Neuronal stem cell (in vitro differentiated cells): Measurements from ENCODE around the gene WWOX.

ENCODE experiments used
- DNase-seq: peaks from one replicate; pipeline ENCODE4 v3.0.0-alpha.2; 2013; ENCODE audit warnings: low spot score
- H2AFZ ChIP-seq: one replicate; pipeline ENCODE4 v1.6.1; 2013; ENCODE audit warnings: mild to moderate bottlenecking, low read length, inconsistent platforms
- H2AK5ac ChIP-seq: 2 replicates; pipeline ENCODE4 v1.6.1; 2013; ENCODE audit warnings: low read depth, mild to moderate bottlenecking, inconsistent platforms, low read length, moderate library complexity, mixed read lengths
- H2BK120ac ChIP-seq: 2 replicates; pipeline ENCODE4 v1.6.1; 2013; ENCODE audit warnings: low read depth, mild to moderate bottlenecking, inconsistent platforms, low read length, moderate library complexity, mixed read lengths
- H2BK12ac ChIP-seq: one replicate; pipeline ENCODE4 v1.6.1; 2013; ENCODE audit warnings: low read length, inconsistent platforms
- H2BK15ac ChIP-seq: 2 replicates; pipeline ENCODE4 v1.6.1; 2013; ENCODE audit warnings: mild to moderate bottlenecking, low read length, inconsistent platforms, mixed read lengths
- H2BK5ac ChIP-seq: one replicate; pipeline ENCODE4 v1.6.1; 2013; ENCODE audit warnings: inconsistent platforms, mild to moderate bottlenecking, low read length, moderate library complexity
- H3K14ac ChIP-seq: one replicate; pipeline ENCODE4 v1.6.1; 2013; ENCODE audit warnings: low read length, inconsistent platforms
- H3K18ac ChIP-seq: 2 replicates; pipeline ENCODE4 v1.6.1; 2013; ENCODE audit warnings: low read length, inconsistent platforms
- H3K23ac ChIP-seq: 2 replicates; pipeline ENCODE4 v1.6.1; 2013; ENCODE audit warnings: low read depth, mild to moderate bottlenecking, mixed read lengths, low read length, inconsistent platforms; ENCODE audit not compliant: poor library complexity
- H3K27ac ChIP-seq: replicated peaks from 3 replicates; pipeline ENCODE4 v1.5.1; 2013; ENCODE audit warnings: low read length, inconsistent platforms
- H3K27me3 ChIP-seq, 3 experiments: 2 replicates each; pipeline ENCODE4 v1.6.1; 2013; ENCODE audit warnings: low read length in 3 of 3, mild to moderate bottlenecking in 2 of 3, inconsistent platforms in 1 of 3, low read depth in 1 of 3, mixed read lengths in 1 of 3, moderate library complexity in 1 of 3; ENCODE audit not compliant: control insufficient read depth in 3 of 3, insufficient read depth in 3 of 3
- H3K36me3 ChIP-seq, 2 donors: replicated peaks in 1 of 2; 2 replicates each; pipeline ENCODE4 v1.6.1; 2013; ENCODE audit warnings: low read length in 2 of 2; ENCODE audit not compliant: control insufficient read depth in 2 of 2, insufficient read depth in 2 of 2
- H3K4ac ChIP-seq: 2 replicates; pipeline ENCODE4 v1.6.1; 2013; ENCODE audit warnings: inconsistent platforms, mild to moderate bottlenecking, low read length, moderate library complexity
- H3K4me1 ChIP-seq, 2 donors: 1 replicate in 1 of 2; 2 replicates in 1 of 2; pipeline ENCODE4 v1.6.1; 2013; ENCODE audit warnings: low read length in 2 of 2, low read depth in 1 of 2; ENCODE audit not compliant: control insufficient read depth in 2 of 2, insufficient read depth in 1 of 2
- H3K4me2 ChIP-seq: one replicate; pipeline ENCODE4 v1.6.1; 2013; ENCODE audit warnings: mild to moderate bottlenecking, low read length, inconsistent platforms; ENCODE audit not compliant: insufficient read depth, poor library complexity, severe bottlenecking
- H3K4me3 ChIP-seq, 2 donors: 2 replicates each; pipeline ENCODE4 v1.5.1; 2013; ENCODE audit warnings: low read length in 2 of 2, mild to moderate bottlenecking in 2 of 2, inconsistent platforms in 1 of 2, moderate library complexity in 1 of 2
- H3K79me1 ChIP-seq: one replicate; pipeline ENCODE4 v1.6.1; 2013; ENCODE audit warnings: low read depth, mild to moderate bottlenecking, inconsistent platforms, low read length, moderate library complexity
- H3K9ac ChIP-seq: one replicate; pipeline ENCODE4 v1.6.1; 2013; ENCODE audit warnings: mild to moderate bottlenecking, low read depth, low read length, inconsistent platforms; ENCODE audit not compliant: poor library complexity
- H3K9me3 ChIP-seq, 2 donors: replicated peaks in 1 of 2; 2 replicates each; pipeline versions ENCODE3 to v1.6.1; 2013; ENCODE audit warnings: low read length in 2 of 2, mild to moderate bottlenecking in 2 of 2, inconsistent platforms in 1 of 2, low read depth in 1 of 2, mixed read lengths in 1 of 2, moderate library complexity in 1 of 2; ENCODE audit not compliant: control insufficient read depth in 2 of 2, insufficient read depth in 1 of 2
- H4K8ac ChIP-seq: one replicate; pipeline ENCODE4 v1.6.1; 2013; ENCODE audit warnings: low read depth, mild to moderate bottlenecking, inconsistent platforms, low read length, moderate library complexity
- H4K91ac ChIP-seq: one replicate; pipeline ENCODE4 v1.6.1; 2013; ENCODE audit warnings: low read length, low read depth, mild to moderate bottlenecking, inconsistent platforms; ENCODE audit not compliant: poor library complexity
- WGBS, 2 donors: extraction: QIAGEN DNeasy Blood & Tissue Kit; methylation state at CpG; one replicate each; pipeline ENCODE4 v1.1.7; 2013; ENCODE audit warnings: missing lambda C conversion rate in 2 of 2, mixed read lengths in 1 of 2; ENCODE audit not compliant: insufficient read length in 2 of 2, insufficient replicate concordance in 1 of 2; ENCODE audit errors: extremely low coverage in 2 of 2; 5-methylcytosine and 5-hydroxymethylcytosine counted together

The WWOX gene

GRCh38 chr16:78738557-78738956 lies 639.1 kb downstream of the WWOX start:
- Histone ChIP-seq H3K23ac (no peak overlapping the region), H3K9me3 (no peaks in the 10 kb centered on the region), H2BK12ac (no peak overlapping the region), H2AFZ (no peak overlapping the region), H4K8ac (no peak overlapping the region), H4K91ac (no peak overlapping the region), H3K18ac (no peak overlapping the region), H3K14ac (no peak overlapping the region), H2BK15ac (no peak overlapping the region), H2AK5ac (no peak overlapping the region), H3K4me2 (no peak overlapping the region), H3K9ac (no peak overlapping the region), H3K4me3 (no peak overlapping the region), H3K27me3 (no peaks in the 10 kb centered on the region), H3K4ac (no peak overlapping the region), H3K36me3 (no peaks in the 10 kb centered on the region), H3K79me1 (no peaks in the 10 kb centered on the region), H3K27ac (no peak overlapping the region), H2BK120ac (no peak overlapping the region), H2BK5ac (no peak overlapping the region), H3K4me1 (no peaks in the 10 kb centered on the region)
- no peak for DNase-seq
- no CpG with 5 or more reads among the region's 5 CpGs for whole genome bisulfite sequencing, 2 donors

GRCh38 chr16:78740269-78740668 lies 640.8 kb downstream of the WWOX start:
- Histone ChIP-seq H3K4me1 (peaks cover 0 to 2% of the 10 kb centered on the region in 2 donors), H4K91ac (no peak overlapping the region), H3K79me1 (no peaks in the 10 kb centered on the region), H2BK120ac (no peak overlapping the region), H2BK5ac (no peak overlapping the region), H3K18ac (no peak overlapping the region), H3K4ac (no peak overlapping the region), H2AK5ac (no peak overlapping the region), H2BK12ac (no peak overlapping the region), H3K9ac (no peak overlapping the region), H3K9me3 (no peaks in the 10 kb centered on the region), H2BK15ac (no peak overlapping the region), H3K36me3 (no peaks in the 10 kb centered on the region), H2AFZ (no peak overlapping the region), H3K4me2 (no peak overlapping the region), H3K23ac (no peak overlapping the region), H3K27me3 (no peaks in the 10 kb centered on the region), H3K14ac (no peak overlapping the region), H3K27ac (no peak overlapping the region), H3K4me3 (no peak overlapping the region), H4K8ac (no peak overlapping the region)
- no peak for DNase-seq
- no CpG with 5 or more reads among the region's 12 CpGs for WGBS, 2 donors

GRCh38 chr16:78742501-78743283 lies 643.2 kb downstream of the WWOX start:
- Histone ChIP-seq H2BK120ac (no peak overlapping the region), H3K36me3 (no peaks in the 10 kb centered on the region), H2BK12ac (no peak overlapping the region), H4K91ac (no peak overlapping the region), H3K9me3 (no peaks in the 10 kb centered on the region), H2BK5ac (no peak overlapping the region), H3K18ac (no peak overlapping the region), H3K27me3 (no peaks in the 10 kb centered on the region), H2AFZ (no peak overlapping the region), H3K14ac (no peak overlapping the region), H2AK5ac (no peak overlapping the region), H3K9ac (no peak overlapping the region), H3K79me1 (no peaks in the 10 kb centered on the region), H3K4me1 (peaks cover 0 to 5% of the 10 kb centered on the region in 2 donors), H3K23ac (no peak overlapping the region), H3K4ac (no peak overlapping the region), H3K4me2 (no peak overlapping the region), H2BK15ac (no peak overlapping the region), H3K27ac (no peak overlapping the region), H3K4me3 (no peak overlapping the region), H4K8ac (no peak overlapping the region)
- WGBS, 2 donors: no CpG with 5 or more reads among the region's 21 CpGs
- DNase-seq: no peak

GRCh38 chr16:78743556-78743955 lies 644.1 kb downstream of the WWOX start:
- H3K14ac ChIP-seq: no peak overlapping the region
- H3K79me1 ChIP-seq: no peaks in the 10 kb centered on the region
- H2BK120ac ChIP-seq: no peak overlapping the region
- no peak overlapping the region for H2BK12ac ChIP-seq
- WGBS, 2 donors: no CpG with 5 or more reads among the region's 4 CpGs
- no peak overlapping the region for H3K9ac ChIP-seq
- H2AFZ ChIP-seq: no peak overlapping the region
- H3K4ac ChIP-seq: no peak overlapping the region
- H3K27ac ChIP-seq: no peak overlapping the region
- H3K18ac ChIP-seq: no peak overlapping the region
- H4K91ac ChIP-seq: no peak overlapping the region
- H4K8ac ChIP-seq: no peak overlapping the region
- no peaks in the 10 kb centered on the region for H3K36me3 ChIP-seq
- H2BK5ac ChIP-seq: no peak overlapping the region
- H3K4me2 ChIP-seq: no peak overlapping the region
- peaks cover 0 to 5% of the 10 kb centered on the region in 2 donors for H3K4me1 ChIP-seq
- H3K23ac ChIP-seq: no peak overlapping the region
- no peak overlapping the region for H3K4me3 ChIP-seq
- H3K27me3 ChIP-seq: no peaks in the 10 kb centered on the region
- H2BK15ac ChIP-seq: no peak overlapping the region
- DNase-seq: no peak
- H2AK5ac ChIP-seq: no peak overlapping the region
- no peaks in the 10 kb centered on the region for H3K9me3 ChIP-seq
